AG10803 (cell line): ENCODE measurements around the gene C17orf58.

Experiments used
- DNase-seq: peaks from one replicate; pipeline ENCODE4 v3.0.0; 2010; ENCODE audit warnings: low read depth
- H3K4me3 ChIP-seq: 2 replicates; pipeline ENCODE4 v1.5.1; 2011; ENCODE audit warnings: mild to moderate bottlenecking, low read length, control low read depth
- CTCF ChIP-seq: conservative IDR thresholded peaks from 2 replicates; pipeline ENCODE4 v1.5.1; 2011; ENCODE audit warnings: mild to moderate bottlenecking, low read length, control low read depth, inconsistent platforms

C17orf58 gene

GRCh38 chr17:67998466-67998865 is 2.2 kb upstream of the C17orf58 start:
- DNase-seq, result no peak
- TF ChIP-seq CTCF, result no peak
- no peak overlapping the region for H3K4me3 ChIP-seq

GRCh38 chr17:67995570-67996263 is 552 bp downstream of the C17orf58 start:
- no peak for DNase-seq
- peak overlapping the region; percentile 64 for H3K4me3 ChIP-seq
- TF ChIP-seq CTCF, result no peak

- peak; percentile 87 for DNase-seq
- no peak for TF ChIP-seq CTCF
- peak overlapping the region; percentile 64 for H3K4me3 ChIP-seq
These were observed 1.3 kb downstream of the C17orf58 start for GRCh38 chr17:67994817-67995569.

DNA sequence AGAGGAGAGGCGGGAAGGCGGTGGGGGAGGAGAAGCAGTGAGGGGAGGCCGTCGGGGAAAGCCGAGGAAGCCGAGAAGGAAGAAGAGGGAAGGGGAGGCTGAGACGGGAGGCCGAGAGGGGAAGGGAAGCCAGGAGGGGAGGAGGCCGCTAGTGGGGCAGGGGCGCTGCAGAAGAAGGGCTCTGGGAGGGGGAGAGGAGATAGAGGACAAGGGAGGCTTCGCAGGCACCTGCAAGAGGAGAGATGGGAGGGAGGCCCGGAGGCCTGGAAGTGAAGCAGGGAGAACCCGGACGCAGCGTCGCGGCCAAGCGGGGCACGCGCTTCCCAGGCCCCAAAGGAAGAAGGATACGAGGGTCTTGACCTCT is 2.3 kb downstream of the C17orf58 start:
- TF ChIP-seq CTCF, result no peak
- no peak for DNase-seq
- H3K4me3 ChIP-seq, result peak overlapping the region; percentile 82

GRCh38 chr17:67993153-67993997 is 2.9 kb downstream of the C17orf58 start:
- DNase-seq, result peak; percentile 85
- peak overlapping the region; percentile 82 for H3K4me3 ChIP-seq
- peak; percentile 23 for TF ChIP-seq CTCF

- DNase-seq, result no peak
- TF ChIP-seq CTCF, result no peak
- H3K4me3 ChIP-seq, result peak overlapping the region; percentile 75
These were observed 3.6 kb downstream of the C17orf58 start for GRCh38 chr17:67992548-67993152.
